Sigmoid colon (tissue), 7 donors: ENCODE results near the gene HIVEP3. TPM values are rescaled to one million over a fixed set of nuclear protein-coding genes. Genes with fewer than 3 reads are reported as not detected.

Experiments
- DNase-seq: peaks from one replicate; pipeline ENCODE4 v3.0.0-alpha.2; 2019
- H3K27ac ChIP-seq, 4 donors: fragments of 200-600 bp; sonication (generic); one replicate each; pipeline ENCODE4 v1.5.1; 2016 to 2019; ENCODE audit warnings: mild to moderate bottlenecking in 1 of 4
- H3K27me3 ChIP-seq, 3 donors: fragments of 200-600 bp; sonication (generic); one replicate each; pipeline ENCODE4 v1.5.1; 2019; ENCODE audit warnings: mild to moderate bottlenecking in 1 of 3
- H3K36me3 ChIP-seq, 4 donors: fragments of 200-600 bp; sonication (generic); one replicate each; pipeline ENCODE4 v1.5.1; 2016 to 2019
- H3K4me1 ChIP-seq, 4 donors: fragments of 200-600 bp; sonication (generic); one replicate each; pipeline ENCODE4 v1.5.1; 2017 to 2019
- H3K4me3 ChIP-seq, 4 donors: fragments of 200-600 bp; sonication (generic); one replicate each; pipeline ENCODE4 v1.5.1; 2017 to 2019; ENCODE audit warnings: mild to moderate bottlenecking in 2 of 4, moderate library complexity in 1 of 4
- H3K9me3 ChIP-seq, 4 donors: fragments of 200-600 bp in 3 of 4; sonication (generic) in 3 of 4; one replicate each; pipeline versions ENCODE4 v1.5.1 to v1.6.1; 2013 to 2019
- CTCF ChIP-seq, 4 experiments: fragments of 450-650 bp in 3 of 4; fragments of 200-600 bp in 1 of 4; IDR thresholded peaks; one replicate each; pipeline ENCODE4 v1.5.1; 2016 to 2019; ENCODE audit warnings: antibody characterized with exemption in 4 of 4, mild to moderate bottlenecking in 3 of 4, moderate library complexity in 2 of 4
- EP300 ChIP-seq, 4 donors: sonication (generic); formaldehyde crosslinking; IDR thresholded peaks; one replicate each; pipeline ENCODE4 v1.6.1; 2017; ENCODE audit warnings: antibody characterized with exemption in 4 of 4
- POLR2A ChIP-seq, 2 donors: fragments of 450-650 bp; IDR thresholded peaks; one replicate each; pipeline ENCODE4 v1.6.1; 2016; ENCODE audit warnings: antibody characterized with exemption in 2 of 2, mild to moderate bottlenecking in 2 of 2, moderate library complexity in 2 of 2
- POLR2AphosphoS5 ChIP-seq, 4 donors: sonication (generic); formaldehyde crosslinking; IDR thresholded peaks; one replicate each; pipeline ENCODE4 v1.6.1; 2017; ENCODE audit warnings: antibody characterized with exemption in 4 of 4
- WGBS, 2 donors: extraction: QIAGEN DNeasy Blood & Tissue Kit; methylation state at CpG; one replicate each; pipeline ENCODE4 v1.1.7; 2013; 5-methylcytosine and 5-hydroxymethylcytosine counted together
- intact Hi-C: fragments of 100-400 bp; cut with DNase I; formaldehyde crosslinking; loops from one replicate; pipeline ENCODE4 v1.15.1; 2023
- polyA plus RNA-seq, 3 donors: library from polyadenylated mRNA; stranded (reverse); fragments of 200-250 nt; gene quantifications; one replicate each; pipeline ENCODE4 v1.2.3, GENCODE V29; 2013
- total RNA-seq, 4 donors: library from RNA; depleted of rRNA; stranded (reverse); fragments of >200 nt; gene quantifications; one replicate each; pipeline ENCODE4 v1.1.0, GENCODE V29; 2016
- donor health status: healthy with polysubstance abuse.
- donor health status: Bipolar disorder and iron deficiency.
- donor health status: healthy.

The HIVEP3 gene
- total and polyA plus RNA-seq, 7 donors: 1.4 to 7.8 (median 3.2) TPM

GRCh38 chr1:41792485-41792770 lies 126.3 kb downstream of the HIVEP3 start:
- no peak for DNase-seq
- H3K27me3 ChIP-seq: no peaks in the 10 kb centered on the region
- H3K36me3 ChIP-seq: no peaks in the 10 kb centered on the region
- H3K4me1 ChIP-seq: no peaks in the 10 kb centered on the region
- TF ChIP-seq EP300 (IDR thresholded peaks at IDR 0.05) (no peak), POLR2AphosphoS5 (IDR thresholded peaks at IDR 0.05) (no peak), CTCF (IDR thresholded peaks at IDR 0.05) (no peak), POLR2A (IDR thresholded peaks at IDR 0.05) (no peak)
- no peak overlapping the region for H3K4me3 ChIP-seq
- no peak overlapping the region for H3K27ac ChIP-seq
- intact Hi-C loops: no loop called here
- H3K9me3 ChIP-seq: no peaks in the 10 kb centered on the region

- H3K9me3 ChIP-seq: no peaks in the 10 kb centered on the region
- intact Hi-C loops: no loop called here
- TF ChIP-seq POLR2A (IDR thresholded peaks at IDR 0.05) (no peak), EP300 (IDR thresholded peaks at IDR 0.05) (no peak), POLR2AphosphoS5 (IDR thresholded peaks at IDR 0.05) (no peak)
- no peaks in the 10 kb centered on the region for H3K36me3 ChIP-seq
- no peak for DNase-seq
- H3K27ac ChIP-seq: no peak overlapping the region
- no peaks in the 10 kb centered on the region for H3K27me3 ChIP-seq
- 66 to 79% methylated on average over 5 of the region's 5 CpGs for WGBS, 2 donors
- H3K4me1 ChIP-seq: no peaks in the 10 kb centered on the region
- H3K4me3 ChIP-seq: no peak overlapping the region
Measured at GRCh38 chr1:41791667-41792484, 126.8 kb downstream of the HIVEP3 start.

- Histone ChIP-seq H3K36me3 (no peaks in the 10 kb centered on the region), H3K9me3 (no peaks in the 10 kb centered on the region), H3K4me3 (no peak overlapping the region), H3K4me1 (no peaks in the 10 kb centered on the region), H3K27ac (no peak overlapping the region), H3K27me3 (no peaks in the 10 kb centered on the region)
- WGBS, 2 donors: 48 to 86% methylated on average over 4 of the region's 4 CpGs
- no peak for TF ChIP-seq POLR2AphosphoS5 (IDR thresholded peaks at IDR 0.05)
- no peak for TF ChIP-seq CTCF (IDR thresholded peaks at IDR 0.05)
- no peak for DNase-seq
- intact Hi-C loops: no loop called here
Measured at GRCh38 chr1:41790351-41790750, 128.4 kb downstream of the HIVEP3 start.

- H3K4me1 ChIP-seq: peaks cover 0 to 3% (median 2%) of the 10 kb centered on the region in 4 donors
- no peaks in the 10 kb centered on the region for H3K27me3 ChIP-seq
- intact Hi-C loops: loop anchor here (10.0 kb wide), 1 partner anchor 215 kb away; no protein-coding TSS in a partner anchor
- no peaks in the 10 kb centered on the region for H3K9me3 ChIP-seq
- H3K36me3 ChIP-seq: no peaks in the 10 kb centered on the region
- H3K27ac ChIP-seq: no peak overlapping the region
- 80% methylated on average over 3 of the region's 3 CpGs for WGBS, 2 donors
- H3K4me3 ChIP-seq: no peak overlapping the region
- TF ChIP-seq EP300 (IDR thresholded peaks at IDR 0.05) (no peak), POLR2AphosphoS5 (IDR thresholded peaks at IDR 0.05) (no peak), CTCF (IDR thresholded peaks at IDR 0.05) (no peak), POLR2A (IDR thresholded peaks at IDR 0.05) (no peak)
- DNase-seq: no peak
Measured at GRCh38 chr1:41789661-41790330, 128.9 kb downstream of the HIVEP3 start.

GRCh38 chr1:41788427-41788826 lies 130.3 kb downstream of the HIVEP3 start:
- Histone ChIP-seq H3K4me1 (peaks cover 0 to 15% (median 14%) of the 10 kb centered on the region in 4 donors), H3K4me3 (no peak overlapping the region), H3K27me3 (no peaks in the 10 kb centered on the region), H3K27ac (no peak overlapping the region), H3K36me3 (no peaks in the 10 kb centered on the region), H3K9me3 (no peaks in the 10 kb centered on the region)
- TF ChIP-seq POLR2A (IDR thresholded peaks at IDR 0.05) (no peak), CTCF (IDR thresholded peaks at IDR 0.05) (no peak), POLR2AphosphoS5 (IDR thresholded peaks at IDR 0.05) (no peak), EP300 (IDR thresholded peaks at IDR 0.05) (no peak)
- intact Hi-C loops: loop anchor here (10.0 kb wide), 1 partner anchor 214 kb away; no protein-coding TSS in a partner anchor
- WGBS, 2 donors: 78 to 91% methylated on average over 3 of the region's 3 CpGs
- DNase-seq: no peak
